ENCODE results near the gene GTF2F1.

DNA sequence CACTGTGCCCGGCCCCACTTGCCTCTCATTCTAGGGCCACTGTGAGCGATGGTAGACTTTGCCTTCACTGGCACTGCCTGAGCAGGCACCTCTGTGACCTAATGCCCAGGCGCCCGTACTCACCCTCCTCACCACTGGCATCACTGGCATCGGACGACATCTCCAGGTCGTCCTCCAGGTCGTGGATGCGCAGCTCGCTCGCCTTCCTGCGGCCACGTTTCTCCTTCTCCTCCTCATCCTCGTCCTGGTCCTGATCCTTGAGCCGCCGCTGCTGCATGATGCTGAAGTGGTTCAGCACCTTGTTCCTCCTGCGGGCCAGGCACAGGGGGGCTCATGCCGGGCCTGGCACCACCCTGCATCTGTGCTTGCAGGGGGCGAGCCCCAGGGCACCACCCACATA lies 9.8 kb downstream of the GTF2F1 start:
- no peak for TF ChIP-seq POLR2A (IDR thresholded peaks at IDR 0.05)
- TF ChIP-seq, protein P1, sequence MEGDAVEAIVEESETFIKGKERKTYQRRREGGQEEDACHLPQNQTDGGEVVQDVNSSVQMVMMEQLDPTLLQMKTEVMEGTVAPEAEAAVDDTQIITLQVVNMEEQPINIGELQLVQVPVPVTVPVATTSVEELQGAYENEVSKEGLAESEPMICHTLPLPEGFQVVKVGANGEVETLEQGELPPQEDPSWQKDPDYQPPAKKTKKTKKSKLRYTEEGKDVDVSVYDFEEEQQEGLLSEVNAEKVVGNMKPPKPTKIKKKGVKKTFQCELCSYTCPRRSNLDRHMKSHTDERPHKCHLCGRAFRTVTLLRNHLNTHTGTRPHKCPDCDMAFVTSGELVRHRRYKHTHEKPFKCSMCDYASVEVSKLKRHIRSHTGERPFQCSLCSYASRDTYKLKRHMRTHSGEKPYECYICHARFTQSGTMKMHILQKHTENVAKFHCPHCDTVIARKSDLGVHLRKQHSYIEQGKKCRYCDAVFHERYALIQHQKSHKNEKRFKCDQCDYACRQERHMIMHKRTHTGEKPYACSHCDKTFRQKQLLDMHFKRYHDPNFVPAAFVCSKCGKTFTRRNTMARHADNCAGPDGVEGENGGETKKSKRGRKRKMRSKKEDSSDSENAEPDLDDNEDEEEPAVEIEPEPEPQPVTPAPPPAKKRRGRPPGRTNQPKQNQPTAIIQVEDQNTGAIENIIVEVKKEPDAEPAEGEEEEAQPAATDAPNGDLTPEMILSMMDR (IDR thresholded peaks at IDR 0.05) = no peak

Measured in thyroid gland (tissue), 4 donors.